Smooth muscle cell (in vitro differentiated cells): ENCODE results near the gene SDK1. TPM values are rescaled to one million over a fixed set of nuclear protein-coding genes. Genes with fewer than 3 reads are reported as not detected.

Source experiments
- DNase-seq: peaks from one replicate; lab custom pipeline; 2025; ENCODE audit not compliant: unreplicated experiment; lab: John Stamatoyannopoulos, UW
- H2AFZ ChIP-seq: fragments of 200-600 bp; sonication (generic); 2 replicates; pipeline ENCODE4 v1.6.0; 2016; ENCODE audit warnings: antibody characterized with exemption, low read depth, mild to moderate bottlenecking
- H3F3A ChIP-seq: fragments of 200-600 bp; sonication (generic); 2 replicates; pipeline ENCODE4 v1.6.0; 2017; ENCODE audit warnings: antibody characterized with exemption, low read depth
- H3K27ac ChIP-seq: fragments of 200-600 bp; sonication (generic); 2 replicates; pipeline ENCODE4 v1.5.1; 2016; ENCODE audit warnings: low read depth, mild to moderate bottlenecking
- H3K27me3 ChIP-seq: fragments of 200-600 bp; sonication (generic); 2 replicates; pipeline ENCODE4 v1.6.1; 2016; ENCODE audit warnings: low read depth, mild to moderate bottlenecking
- H3K36me3 ChIP-seq: fragments of 200-600 bp; sonication (generic); 2 replicates; pipeline ENCODE4 v1.5.1; 2016; ENCODE audit warnings: low read depth
- H3K4me1 ChIP-seq: fragments of 200-600 bp; sonication (generic); 2 replicates; pipeline ENCODE4 v1.5.1; 2016; ENCODE audit warnings: low read depth
- H3K4me2 ChIP-seq: fragments of 200-600 bp; sonication (generic); 2 replicates; pipeline ENCODE4 v1.6.0; 2016; ENCODE audit warnings: mild to moderate bottlenecking
- H3K4me3 ChIP-seq: fragments of 200-600 bp; sonication (generic); 2 replicates; pipeline ENCODE4 v1.5.1; 2016; ENCODE audit warnings: mild to moderate bottlenecking
- H3K79me2 ChIP-seq: fragments of 200-600 bp; sonication (generic); 2 replicates; pipeline ENCODE4 v1.6.0; 2016; ENCODE audit warnings: low read depth, mild to moderate bottlenecking
- H3K9ac ChIP-seq: fragments of 200-600 bp; sonication (generic); 2 replicates; pipeline ENCODE4 v1.6.0; 2016; ENCODE audit warnings: low read depth
- H3K9me3 ChIP-seq: fragments of 200-600 bp; sonication (generic); replicated peaks from 2 replicates; pipeline ENCODE4 v1.5.1; 2016; ENCODE audit warnings: low read depth
- H4K20me1 ChIP-seq: fragments of 200-600 bp; sonication (generic); 2 replicates; pipeline ENCODE4 v1.6.0; 2016; ENCODE audit warnings: low read depth
- CTCF ChIP-seq: fragments of 200-600 bp; sonication (generic); IDR thresholded peaks from 2 replicates; pipeline ENCODE4 v1.5.1; 2017; ENCODE audit warnings: borderline replicate concordance, mild to moderate bottlenecking, antibody characterized with exemption; ENCODE audit not compliant: insufficient read depth, poor library complexity, severe bottlenecking
- WGBS: methylation state at CpG from one replicate; pipeline ENCODE4 v1.1.7; 2016; ENCODE audit warnings: low lambda C conversion rate; 5-methylcytosine and 5-hydroxymethylcytosine counted together
- polyA plus RNA-seq: library from polyadenylated mRNA; unstranded; fragments of >200 nt; fragmentation: Nextera tagmentation; extraction: Ambion mirVana; gene quantifications from 2 replicates; pipeline ENCODE4 v1.2.1, GENCODE V29; 2016
- total RNA-seq: library from RNA; depleted of rRNA; stranded (reverse); fragments of >200 nt; gene quantifications from 2 replicates; pipeline ENCODE4 v1.2.3, GENCODE V29; 2014

The SDK1 gene
- total and polyA plus RNA-seq, 2 experiments from 2014 or later, result 1.1 to 2.5 TPM

- H3K4me3 ChIP-seq, result no peak overlapping the region
- H4K20me1 ChIP-seq, result no peaks in the 10 kb centered on the region
- H3K79me2 ChIP-seq, result no peaks in the 10 kb centered on the region
- peak overlapping the region; percentile 67 for H3K4me2 ChIP-seq
- WGBS, result 47% methylated on average over 17 of the region's 17 CpGs
- H3K9me3 ChIP-seq, result no peaks in the 10 kb centered on the region
- peak; percentile 52 for TF ChIP-seq CTCF
- no peaks in the 10 kb centered on the region for H3K27me3 ChIP-seq
- H3F3A ChIP-seq, result no peaks in the 10 kb centered on the region
- no peaks in the 10 kb centered on the region for H3K36me3 ChIP-seq
- no peak overlapping the region for H3K27ac ChIP-seq
- no peaks in the 10 kb centered on the region for H3K4me1 ChIP-seq
- H3K9ac ChIP-seq, result no peak overlapping the region
- DNase-seq, result no peak
- H2AFZ ChIP-seq, result peak overlapping the region; percentile 36
These were observed 802.5 kb downstream of the SDK1 start for GRCh38 chr7:4103352-4104091.

GRCh38 chr7:4107839-4108238 lies 806.8 kb downstream of the SDK1 start:
- 96% methylated on average over 11 of the region's 11 CpGs for WGBS
- TF ChIP-seq CTCF, result no peak

DNA sequence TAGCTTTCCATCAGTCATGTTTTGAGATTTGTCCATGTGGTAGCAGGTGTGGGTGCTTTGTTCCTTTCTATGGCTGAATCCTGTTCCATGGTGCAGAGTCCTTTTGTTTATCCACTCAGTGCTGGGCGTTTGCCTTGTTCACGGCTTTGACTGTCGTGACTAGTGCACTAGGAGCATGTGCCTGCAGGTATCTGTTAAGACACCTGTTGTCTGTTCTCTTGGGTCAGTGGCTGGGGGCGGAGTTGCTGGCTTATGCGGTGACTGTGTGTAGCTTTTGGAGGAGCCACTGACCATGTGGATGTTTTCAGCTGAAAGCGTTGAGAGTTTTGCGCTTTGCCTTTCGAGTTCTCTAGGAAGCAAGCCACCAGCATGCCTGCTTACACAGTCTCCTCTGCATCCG lies 807.9 kb downstream of the SDK1 start:
- H3F3A ChIP-seq, result no peaks in the 10 kb centered on the region
- no peaks in the 10 kb centered on the region for H4K20me1 ChIP-seq
- no peak overlapping the region for H3K4me3 ChIP-seq
- no peaks in the 10 kb centered on the region for H3K9me3 ChIP-seq
- no peak overlapping the region for H3K27ac ChIP-seq
- H3K4me2 ChIP-seq, result no peak overlapping the region
- H3K36me3 ChIP-seq, result no peaks in the 10 kb centered on the region
- H3K79me2 ChIP-seq, result no peaks in the 10 kb centered on the region
- no peak for TF ChIP-seq CTCF
- no peak for DNase-seq
- no peaks in the 10 kb centered on the region for H3K27me3 ChIP-seq
- 95% methylated on average over 9 of the region's 9 CpGs for WGBS
- no peaks in the 10 kb centered on the region for H3K4me1 ChIP-seq
- no peak overlapping the region for H3K9ac ChIP-seq
- no peak overlapping the region for H2AFZ ChIP-seq

More at GRCh38 chr7:4107839-4108238, 806.8 kb downstream of the SDK1 start:
- no peaks in the 10 kb centered on the region for H3K27me3 ChIP-seq
- no peaks in the 10 kb centered on the region for H3K9me3 ChIP-seq
- H3K4me2 ChIP-seq, result no peak overlapping the region
- H3K79me2 ChIP-seq, result no peaks in the 10 kb centered on the region
- H3K4me1 ChIP-seq, result no peaks in the 10 kb centered on the region
- H3K36me3 ChIP-seq, result no peaks in the 10 kb centered on the region
- H3K4me3 ChIP-seq, result no peak overlapping the region
- H4K20me1 ChIP-seq, result no peaks in the 10 kb centered on the region
- no peak for DNase-seq
- H2AFZ ChIP-seq, result no peak overlapping the region
- H3K27ac ChIP-seq, result no peak overlapping the region
- H3F3A ChIP-seq, result no peaks in the 10 kb centered on the region
- H3K9ac ChIP-seq, result no peak overlapping the region

DNA sequence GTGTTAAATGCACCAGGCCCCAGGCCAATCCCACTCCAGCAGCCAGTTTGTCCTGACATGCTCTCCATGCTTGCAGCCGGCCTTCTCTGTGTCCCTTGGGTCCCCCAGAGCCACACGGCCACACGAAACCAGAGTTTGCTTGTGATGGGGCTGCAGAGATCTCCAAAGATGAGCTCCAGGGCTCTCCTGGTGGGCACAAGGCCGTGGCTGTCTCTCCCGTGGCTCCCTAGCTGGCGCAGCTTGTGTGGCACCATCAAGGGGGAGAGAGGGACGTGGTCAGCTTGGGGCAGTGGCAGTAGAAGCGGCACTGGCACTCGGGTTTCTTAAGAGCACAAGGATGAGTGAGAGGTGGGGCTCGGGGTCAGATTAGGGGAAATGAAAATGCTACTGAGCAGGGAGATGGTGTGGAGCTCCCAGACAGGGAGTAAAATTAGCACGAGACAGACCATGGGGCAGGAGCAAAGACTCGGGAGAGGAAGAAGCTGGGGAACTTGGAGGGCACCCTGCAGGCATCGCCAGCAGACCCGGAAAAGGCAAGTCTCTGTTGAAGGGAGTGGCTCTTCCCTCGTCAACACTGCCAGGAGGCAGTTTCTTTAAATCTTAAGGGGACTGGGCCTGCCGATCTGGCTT lies 808.5 kb downstream of the SDK1 start:
- WGBS, result 93% methylated on average over 16 of the region's 16 CpGs
- no peak for TF ChIP-seq CTCF

More for the DNA sequence above, 808.5 kb downstream of the SDK1 start:
- no peaks in the 10 kb centered on the region for H3K4me1 ChIP-seq
- H3K9ac ChIP-seq, result no peak overlapping the region
- H4K20me1 ChIP-seq, result no peaks in the 10 kb centered on the region
- H3K36me3 ChIP-seq, result no peaks in the 10 kb centered on the region
- H3K4me2 ChIP-seq, result no peak overlapping the region
- H3K4me3 ChIP-seq, result no peak overlapping the region
- no peaks in the 10 kb centered on the region for H3F3A ChIP-seq
- no peak overlapping the region for H3K27ac ChIP-seq
- no peak for DNase-seq
- H3K9me3 ChIP-seq, result no peaks in the 10 kb centered on the region
- H2AFZ ChIP-seq, result no peak overlapping the region
- H3K79me2 ChIP-seq, result no peaks in the 10 kb centered on the region
- H3K27me3 ChIP-seq, result no peaks in the 10 kb centered on the region
